Left ventricle myocardium superior (tissue), 1 donor: Measurements from ENCODE around the gene SSUH2. TPM values are rescaled to one million over a fixed set of nuclear protein-coding genes. Genes with fewer than 3 reads are reported as not detected.
"Not testable (repeated sequence)": the region's sequence is repeated elsewhere in the genome, so short reads cannot be mapped to it uniquely, and the experiment has no call there.

Source experiments
- ATAC-seq: fragments of 200-7000 bp; cut with Tn5 transposase; one replicate; pipeline ENCODE4 v1.9.1; 2020; ENCODE audit warnings: mild to moderate bottlenecking, moderate library complexity
- DNase-seq: peaks from one replicate; pipeline ENCODE4 v3.0.0-alpha.2; 2020
- intact Hi-C: fragments of 100-400 bp; cut with micrococcal nuclease; formaldehyde crosslinking; loops from one replicate; pipeline ENCODE4 v1.11.0; 2022
- long read RNA-seq: library from polyadenylated mRNA; unstranded; transcript quantifications from one replicate; pipeline ENCODE4 v2.0.0, GENCODE V29; 2021
- total RNA-seq: library from RNA; stranded (reverse); fragmentation: NEBNext Ultra II Directional; extraction: Animal tissue kit (Norgen Biotek cat#: 25700); gene quantifications from one replicate; pipeline ENCODE4 v1.2.1, GENCODE V29; 2021
- donor health status: DM: no; HTN: yes; CAD: no; lungs with severe emphysema.

SSUH2 gene
- 0.57 TPM for total RNA-seq
- long read RNA-seq, partial matches to known transcripts = 0 of 2 reads
- long read RNA-seq, other reads (novel, unspliced or antisense) = 2 of 2 reads

- intact Hi-C loops = no loop called here
- ATAC-seq (no peak), DNase-seq (no peak)
Measured at GRCh38 chr3:8644748-8645390, at the start of gene SSUH2. SSUH2 (minus strand) TSS chr3:8644798; CDS start chr3:8644758, 40 bp downstream.

- ATAC-seq, DNase-seq, intact Hi-C loops: not testable (repeated sequence)
Measured at GRCh38 chr3:8691295-8691694, 46.7 kb upstream of the SSUH2 start.

- DNase-seq, ATAC-seq, intact Hi-C loops: not testable (repeated sequence)
Measured at GRCh38 chr3:8684992-8685391, 40.4 kb upstream of the SSUH2 start.

- ATAC-seq, intact Hi-C loops, DNase-seq: not testable (repeated sequence)
Measured at GRCh38 chr3:8682850-8683574, 38.4 kb upstream of the SSUH2 start.

GRCh38 chr3:8681881-8682538 is 37.4 kb upstream of the SSUH2 start:
- ATAC-seq, DNase-seq, intact Hi-C loops: not testable (repeated sequence)

- no peak for DNase-seq
- ATAC-seq = no peak
- intact Hi-C loops = no loop called here
Measured at GRCh38 chr3:8681349-8681748, 36.8 kb upstream of the SSUH2 start.

- DNase-seq, ATAC-seq, intact Hi-C loops: not testable (repeated sequence)
Measured at GRCh38 chr3:8679817-8680553, 35.4 kb upstream of the SSUH2 start.

GRCh38 chr3:8678751-8679150 is 34.2 kb upstream of the SSUH2 start:
- intact Hi-C loops = no loop called here
- DNase-seq (no peak), ATAC-seq (no peak)

- DNase-seq, ATAC-seq, intact Hi-C loops: not testable (repeated sequence)
Measured at GRCh38 chr3:8677258-8677657, 32.7 kb upstream of the SSUH2 start.

GRCh38 chr3:8675591-8675990 is 31.0 kb upstream of the SSUH2 start:
- intact Hi-C loops, ATAC-seq, DNase-seq: not testable (repeated sequence)

GRCh38 chr3:8673083-8673737 is 28.6 kb upstream of the SSUH2 start:
- intact Hi-C loops = no loop called here
- no peak for DNase-seq
- ATAC-seq = no peak

GRCh38 chr3:8669019-8669418 is 24.4 kb upstream of the SSUH2 start:
- intact Hi-C loops = no loop called here
- ATAC-seq (no peak), DNase-seq (no peak)

- ATAC-seq (no peak), DNase-seq (no peak)
- intact Hi-C loops = no loop called here
Measured at GRCh38 chr3:8668216-8668615, 23.6 kb upstream of the SSUH2 start.

- no peak for ATAC-seq
- intact Hi-C loops = no loop called here
Measured at GRCh38 chr3:8667463-8668091, 23.0 kb upstream of the SSUH2 start.

GRCh38 chr3:8665407-8665896 is 20.9 kb upstream of the SSUH2 start:
- DNase-seq = no peak
- ATAC-seq = no peak
- intact Hi-C loops = no loop called here

More at GRCh38 chr3:8667463-8668091, 23.0 kb upstream of the SSUH2 start:
- DNase-seq = no peak

- intact Hi-C loops = no loop called here
- DNase-seq (no peak), ATAC-seq (peak; percentile 19)
Measured at GRCh38 chr3:8663177-8664061, 18.8 kb upstream of the SSUH2 start.

GRCh38 chr3:8662594-8662993 is 18.0 kb upstream of the SSUH2 start:
- DNase-seq (no peak), ATAC-seq (no peak)
- intact Hi-C loops = no loop called here
